ENCODE measurements around the gene MYO10.

Gene MYO10

GRCh38 chr5:16944816-16945562, 8.9 kb upstream of the MYO10 start:
- DNase-seq (ENCODE audit: insufficient read length, low spot score) (no peak), FAIRE-seq (no peak)

GRCh38 chr5:16943846-16944678, 8.0 kb upstream of the MYO10 start:
- TF ChIP-seq CTCF (IDR thresholded peaks at IDR 0.05; ENCODE audit: insufficient read depth, missing control alignments): no peak
- FAIRE-seq (no peak), DNase-seq (ENCODE audit: insufficient read length, low spot score) (no peak)

More at GRCh38 chr5:16944816-16945562, 8.9 kb upstream of the MYO10 start:
- TF ChIP-seq CTCF (IDR thresholded peaks at IDR 0.05; ENCODE audit: insufficient read depth, missing control alignments): no peak

GRCh38 chr5:16937503-16938161, 1.5 kb upstream of the MYO10 start:
- FAIRE-seq: no peak
- DNase-seq (ENCODE audit: insufficient read length, low spot score): no peak

GRCh38 chr5:16936989-16937438, 926 bp upstream of the MYO10 start:
- DNase-seq (ENCODE audit: insufficient read length, low spot score) (no peak), FAIRE-seq (no peak)
- TF ChIP-seq CTCF (IDR thresholded peaks at IDR 0.05; ENCODE audit: insufficient read depth, missing control alignments): no peak

More at GRCh38 chr5:16937503-16938161, 1.5 kb upstream of the MYO10 start:
- TF ChIP-seq CTCF (IDR thresholded peaks at IDR 0.05; ENCODE audit: insufficient read depth, missing control alignments): no peak

GRCh38 chr5:16935231-16936149, 598 bp downstream of the MYO10 start:
- no peak for FAIRE-seq
- no peak for DNase-seq (ENCODE audit: insufficient read length, low spot score)

More at GRCh38 chr5:16935231-16936149, 598 bp downstream of the MYO10 start:
- no peak for TF ChIP-seq CTCF (IDR thresholded peaks at IDR 0.05; ENCODE audit: insufficient read depth, missing control alignments)

Measured in D721Med (cell line).